NCI-H2029 treated with DMSO at 0.1 percent for 48 hours (cell line): Measurements from ENCODE around the gene BANP.
"Not testable (repeated sequence)": the region's sequence is repeated elsewhere in the genome, so short reads cannot be mapped to it uniquely, and the experiment has no call there.

Source experiments
- DNase-seq: peaks from one replicate; lab custom pipeline; 2025; lab: John Stamatoyannopoulos, UW

BANP gene

DNA sequence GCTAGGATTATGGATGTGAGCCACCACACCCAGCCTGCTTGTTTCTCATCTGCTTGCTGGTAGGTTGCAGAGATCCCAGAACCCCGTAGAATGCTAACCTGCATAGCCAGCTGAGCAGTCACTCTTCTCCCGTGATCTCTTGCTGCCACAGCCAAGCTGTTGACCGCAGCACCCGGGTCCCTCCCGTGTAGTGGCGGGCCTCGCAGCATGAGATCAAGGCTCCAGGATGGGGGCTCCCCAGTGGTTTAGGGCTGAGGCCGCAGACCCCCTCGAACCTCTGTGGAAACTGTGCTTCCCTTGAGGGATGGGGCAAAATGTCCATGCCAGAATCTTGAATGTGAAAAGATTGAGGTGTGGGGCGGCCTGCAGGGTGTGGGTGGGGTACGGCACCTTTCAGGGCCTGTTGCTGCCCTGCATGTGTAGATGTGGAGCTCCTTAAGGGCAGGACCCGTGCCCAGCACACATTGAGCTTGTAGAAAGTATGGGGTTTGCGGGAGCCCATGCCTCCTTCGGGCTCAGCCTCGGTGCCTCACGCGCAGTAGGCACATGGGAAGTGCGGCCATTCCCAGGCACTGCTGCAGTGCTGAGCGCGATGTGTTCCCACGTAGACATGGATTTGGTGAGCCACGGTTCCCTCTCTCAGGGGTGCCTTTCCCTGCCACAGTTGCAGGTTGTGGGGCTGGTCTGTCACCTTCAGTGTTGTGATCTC, 99.9 kb downstream of the BANP start:
- no peak for DNase-seq

DNA sequence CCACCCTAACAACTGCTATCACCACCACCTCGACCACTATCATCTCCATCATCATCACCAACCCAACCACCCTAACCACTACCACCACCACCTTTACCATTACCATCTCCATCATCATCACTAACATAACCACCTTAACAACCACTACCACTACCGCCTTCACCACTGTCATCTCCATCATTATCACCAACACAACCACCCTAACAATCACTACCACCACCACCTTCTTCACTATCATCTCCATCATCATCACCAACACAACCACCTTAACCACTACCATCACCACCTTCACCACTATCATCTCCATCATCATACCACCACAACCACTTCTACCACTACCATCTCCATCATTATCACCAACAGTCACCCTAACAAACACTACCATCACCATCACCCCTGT, 101.4 kb downstream of the BANP start:
- DNase-seq = no peak

DNA sequence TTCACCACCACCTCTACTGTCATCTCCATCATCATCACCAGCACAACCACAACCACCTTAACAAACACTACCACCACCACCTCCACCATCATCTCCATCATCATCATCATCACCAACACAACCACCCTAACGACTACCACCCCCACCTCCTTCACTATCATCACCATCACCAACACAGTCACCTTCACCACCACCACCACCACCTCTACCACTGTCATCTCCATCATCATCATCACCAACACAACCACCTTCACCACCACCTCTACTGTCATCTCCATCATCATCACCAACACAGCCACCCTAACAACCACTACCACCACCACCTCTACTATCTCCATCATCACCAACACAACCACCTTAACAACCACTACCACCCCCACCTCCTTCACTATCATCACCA, 102.2 kb downstream of the BANP start:
- DNase-seq = not testable (repeated sequence)

DNA sequence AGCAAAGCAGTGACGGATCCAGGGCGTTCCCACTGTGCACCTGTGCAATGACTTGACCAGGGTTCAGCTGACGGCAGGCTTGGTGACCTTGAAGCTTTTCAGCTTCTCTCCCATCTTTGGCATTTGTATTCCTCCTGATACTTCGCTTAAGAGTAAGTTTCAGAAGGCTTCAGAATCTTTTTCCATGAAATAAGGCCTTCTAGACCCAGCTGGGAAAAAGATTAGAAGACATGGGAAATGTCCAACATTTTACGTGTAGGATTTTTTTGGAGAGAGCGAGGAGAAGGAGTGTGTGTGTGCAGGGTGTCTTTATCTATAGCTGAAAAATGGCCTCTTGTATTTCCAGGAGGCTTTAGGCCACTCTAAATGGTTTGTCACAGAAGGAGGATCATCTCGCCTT, 104.1 kb downstream of the BANP start:
- DNase-seq = no peak

DNA sequence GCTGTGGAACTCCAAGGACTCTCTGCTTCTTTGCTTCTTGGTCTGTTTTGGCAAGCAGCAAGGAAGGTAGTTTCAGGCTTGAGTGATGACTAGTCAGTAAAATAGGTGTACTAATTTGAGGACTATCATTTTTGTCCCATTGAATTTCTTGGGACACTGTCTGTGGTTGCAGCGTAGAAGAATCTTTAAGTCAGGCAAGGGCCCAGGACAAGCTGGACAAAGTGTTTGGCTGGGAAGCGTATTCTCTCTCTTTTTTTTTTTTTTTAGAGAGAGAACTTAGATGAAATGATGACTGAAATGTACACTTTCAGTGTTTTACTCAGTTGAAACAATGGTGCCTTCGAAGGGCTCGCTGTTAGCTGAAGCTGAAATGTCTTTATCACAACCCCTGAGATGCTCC, 105.0 kb downstream of the BANP start:
- no peak for DNase-seq

DNA sequence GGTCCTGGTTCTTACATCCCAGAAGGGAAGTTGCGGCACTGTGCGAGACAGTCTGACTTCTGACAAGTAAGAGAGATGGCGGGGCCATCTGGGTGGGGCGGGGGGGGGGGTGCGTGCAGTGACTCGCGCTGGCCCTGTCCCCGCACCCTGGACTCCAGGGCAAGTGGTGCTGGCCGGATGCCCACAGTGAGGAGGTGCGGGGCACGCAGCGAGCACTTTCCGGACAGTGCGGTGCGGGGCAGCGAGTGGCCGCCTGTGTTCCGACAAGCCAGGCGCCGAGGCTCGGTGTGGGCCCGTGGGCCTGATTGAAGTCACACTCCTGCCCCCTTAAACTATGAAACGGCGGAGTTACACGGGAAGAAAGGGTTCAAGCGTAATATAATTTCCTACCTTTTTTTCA, 106.4 kb downstream of the BANP start:
- no peak for DNase-seq

DNA sequence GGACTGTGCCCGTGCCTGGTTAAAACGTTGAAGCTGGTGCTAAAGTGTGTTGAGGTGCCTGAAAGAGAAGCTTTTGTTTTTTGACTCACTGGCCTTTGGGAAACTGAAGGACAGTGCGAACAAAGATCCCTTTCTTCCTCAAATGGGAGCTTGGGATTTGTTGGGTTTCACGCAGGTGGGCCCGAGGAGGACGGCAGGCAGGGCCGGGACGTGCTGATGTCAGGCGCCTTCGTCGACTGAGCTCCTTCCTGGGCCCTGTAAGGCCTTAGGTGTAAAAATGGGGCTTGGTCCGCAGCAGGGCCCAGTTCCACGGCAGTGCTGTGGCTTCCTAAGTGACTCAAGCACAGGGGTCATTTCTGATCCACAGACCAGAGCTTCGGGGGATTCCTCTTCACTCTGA, 106.9 kb downstream of the BANP start:
- DNase-seq = no peak

DNA sequence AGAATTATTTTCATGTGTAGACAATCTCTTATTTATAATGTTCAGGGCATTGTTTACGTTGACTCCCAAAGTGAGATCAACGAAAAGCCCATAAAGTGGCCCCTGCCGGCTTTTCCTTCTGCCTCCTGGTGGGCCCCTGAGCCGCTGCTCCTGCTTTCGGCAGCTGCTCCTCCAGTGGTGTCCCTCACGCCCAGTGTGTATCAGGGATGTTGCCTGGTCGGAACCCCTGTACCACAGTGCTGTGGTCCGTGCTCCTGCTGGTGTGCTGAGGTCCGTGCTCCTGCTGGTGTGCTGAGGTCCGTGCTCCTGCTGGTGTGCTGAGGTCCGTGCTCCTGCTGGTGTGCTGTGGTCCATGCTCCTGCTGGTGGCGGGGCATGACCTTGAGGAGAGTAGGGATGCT, 107.6 kb downstream of the BANP start:
- no peak for DNase-seq

DNA sequence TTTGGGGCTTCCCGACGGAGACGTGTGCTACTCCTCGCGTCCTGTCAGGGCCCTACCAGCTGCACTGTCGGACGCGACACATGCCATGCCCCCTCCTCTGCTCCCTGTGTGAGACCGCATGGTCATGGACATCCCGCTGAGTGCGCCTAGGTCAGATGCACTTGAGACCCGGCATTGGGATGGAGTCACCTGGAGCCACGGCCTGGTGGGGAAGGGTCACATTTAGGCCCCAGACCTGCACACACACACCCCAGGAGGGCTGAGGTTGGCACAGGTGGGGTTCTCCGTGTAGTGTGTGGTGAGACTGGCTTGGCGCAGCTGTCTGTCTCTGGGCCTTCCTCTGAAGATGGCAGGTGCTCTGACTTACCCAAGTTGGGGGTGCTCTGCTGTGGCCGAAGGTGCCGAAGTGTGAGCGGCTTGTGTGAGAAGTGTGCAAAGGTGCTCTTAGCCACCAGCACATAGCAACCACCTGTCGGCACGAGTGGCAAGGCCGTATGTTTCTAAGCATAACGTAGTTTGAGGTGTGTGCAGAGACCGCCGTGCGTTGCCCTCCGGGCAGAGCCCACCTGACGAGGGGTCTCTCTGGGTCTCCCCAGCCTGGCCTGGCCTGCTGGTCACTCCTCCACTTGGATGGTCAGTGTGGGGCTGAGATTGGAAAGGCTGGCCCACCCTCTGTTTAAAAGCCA, 108.6 kb downstream of the BANP start:
- no peak for DNase-seq

DNA sequence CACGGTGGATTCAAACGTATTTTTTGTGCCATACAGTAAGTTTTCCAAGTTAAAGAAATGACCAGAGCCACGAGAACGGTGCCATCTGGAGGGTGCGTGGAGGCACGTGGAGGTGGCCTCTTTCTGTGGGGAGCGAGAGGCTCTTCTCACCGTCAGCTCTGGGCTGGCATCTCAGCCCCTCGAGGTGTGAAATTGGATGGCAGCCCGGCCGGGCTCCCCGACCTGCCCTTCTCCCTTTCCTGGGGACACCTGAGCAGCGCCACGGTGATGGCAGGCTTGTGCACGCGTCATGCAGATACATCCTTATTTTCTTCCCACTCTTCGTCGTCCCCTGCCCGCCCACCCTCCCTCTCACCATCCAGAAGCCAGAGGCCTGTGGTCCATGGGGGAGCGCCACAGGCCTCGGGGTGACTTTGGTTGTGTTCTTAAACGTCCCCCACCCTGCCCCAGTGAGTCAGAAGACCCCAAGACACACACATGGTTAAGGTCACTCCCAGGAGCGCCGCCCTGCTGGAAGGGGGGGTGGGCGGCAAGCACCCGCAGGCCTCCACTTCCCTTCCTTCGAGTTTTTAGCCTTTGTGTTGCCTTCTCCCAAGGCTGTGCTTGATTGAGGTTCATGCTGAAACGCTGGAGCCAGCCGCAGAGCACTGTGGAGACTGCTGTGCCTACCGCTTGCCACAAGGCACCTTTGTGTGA, 109.4 kb downstream of the BANP start:
- no peak for DNase-seq

DNA sequence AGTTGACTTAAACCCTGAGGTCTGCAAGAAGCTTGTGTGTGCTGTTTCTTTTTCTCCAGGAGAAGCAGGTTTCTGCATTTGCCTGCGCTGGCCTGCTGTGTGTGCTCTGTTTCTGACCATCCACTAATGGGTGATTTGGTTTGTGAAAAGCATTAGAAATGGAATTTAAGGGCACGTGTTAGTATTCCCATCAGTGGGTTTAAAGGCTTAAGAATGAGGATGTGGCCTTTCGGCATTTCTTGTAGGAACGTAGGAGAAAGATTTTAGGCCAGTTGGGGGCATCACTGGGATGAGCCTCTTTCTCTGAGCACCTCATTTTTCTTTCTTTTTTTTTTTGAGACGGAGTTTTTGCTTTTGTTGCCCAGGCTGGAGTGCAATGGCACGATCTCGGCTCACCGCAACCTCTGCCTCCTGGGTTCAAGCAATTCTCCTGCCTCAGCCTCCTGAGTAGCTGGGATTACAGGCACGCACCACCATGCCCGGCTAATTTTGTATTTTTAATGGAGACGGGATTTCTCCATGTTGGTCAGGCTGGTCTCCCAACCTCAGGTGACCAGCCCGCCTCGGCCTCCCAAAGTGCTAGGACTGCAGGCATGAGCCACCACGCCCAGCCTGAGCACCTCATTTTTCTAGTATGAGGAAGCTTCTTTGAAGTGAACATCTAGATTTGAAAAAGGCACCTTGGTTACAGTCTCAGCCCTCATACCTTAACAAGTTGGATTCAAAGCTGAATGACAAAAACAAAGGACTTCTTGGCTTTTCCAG, 110.3 kb downstream of the BANP start:
- DNase-seq = no peak

DNA sequence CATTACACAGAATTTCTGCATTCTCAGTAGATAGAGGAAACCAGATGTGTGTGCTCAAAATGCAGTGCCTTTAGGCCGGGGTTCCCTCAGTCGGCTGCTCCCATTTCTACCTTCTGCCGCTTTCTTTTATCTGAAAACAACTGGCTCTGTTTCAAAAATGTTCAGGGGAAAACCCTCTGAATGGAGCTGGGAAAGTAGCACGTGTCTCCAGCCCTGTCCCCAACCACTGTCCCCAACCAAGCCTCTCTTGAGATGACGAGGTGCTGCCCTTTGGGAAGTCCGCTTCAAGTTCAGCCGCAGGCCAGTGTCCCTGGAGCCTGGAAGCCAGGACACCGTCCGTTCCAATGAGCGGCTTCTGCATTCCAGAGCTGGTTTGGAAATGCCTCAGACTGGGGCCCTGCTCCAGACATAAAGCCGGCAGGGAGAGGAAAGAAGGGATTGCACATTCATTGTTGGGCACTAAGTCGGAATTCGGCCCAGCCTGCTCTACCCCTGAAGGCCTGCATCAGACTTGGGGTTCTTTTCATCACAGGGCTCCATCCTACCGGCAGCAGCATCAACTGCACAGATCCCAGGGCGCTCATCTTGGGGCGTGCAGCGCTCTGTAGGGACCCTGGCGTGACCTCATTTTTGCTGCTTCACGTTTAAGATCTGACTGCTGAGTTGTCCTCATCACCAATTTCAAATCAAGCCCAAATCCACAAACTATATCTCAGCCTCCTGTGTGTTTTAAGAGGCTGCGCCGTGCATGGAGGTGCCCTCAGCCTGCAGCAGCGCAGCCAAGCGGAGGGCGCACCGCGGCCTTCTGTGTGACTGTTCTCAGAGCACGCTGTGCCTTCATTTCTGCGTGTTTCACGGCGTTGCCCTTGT, 111.3 kb downstream of the BANP start:
- DNase-seq = no peak

DNA sequence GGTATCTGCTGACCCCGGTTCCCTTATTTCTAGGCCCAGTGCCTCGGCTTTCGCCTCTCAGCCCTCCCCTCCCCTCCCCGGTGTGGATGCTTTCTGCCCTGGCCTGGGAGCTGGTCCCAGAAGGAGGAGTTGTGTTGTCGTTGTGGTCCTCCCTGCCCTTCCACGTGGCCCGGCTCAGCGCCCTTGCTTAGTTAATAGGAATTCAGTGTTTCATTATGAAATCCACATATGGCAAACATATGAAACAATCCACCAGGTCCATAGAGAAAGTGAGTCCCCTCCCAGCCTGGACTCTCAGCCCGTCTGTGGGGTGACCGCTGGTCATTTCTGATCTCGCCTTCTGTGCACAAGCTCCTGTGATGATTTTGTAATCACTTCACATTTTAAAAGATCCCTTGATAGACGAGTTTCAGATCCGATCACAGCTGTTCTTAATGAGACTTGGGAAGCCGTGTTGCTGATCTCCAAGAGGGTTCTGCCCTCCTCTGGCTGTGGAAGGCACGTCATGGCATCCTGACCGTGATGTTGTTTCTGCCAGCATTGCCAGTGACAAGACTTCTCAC, 112.1 kb downstream of the BANP start:
- DNase-seq = no peak

DNA sequence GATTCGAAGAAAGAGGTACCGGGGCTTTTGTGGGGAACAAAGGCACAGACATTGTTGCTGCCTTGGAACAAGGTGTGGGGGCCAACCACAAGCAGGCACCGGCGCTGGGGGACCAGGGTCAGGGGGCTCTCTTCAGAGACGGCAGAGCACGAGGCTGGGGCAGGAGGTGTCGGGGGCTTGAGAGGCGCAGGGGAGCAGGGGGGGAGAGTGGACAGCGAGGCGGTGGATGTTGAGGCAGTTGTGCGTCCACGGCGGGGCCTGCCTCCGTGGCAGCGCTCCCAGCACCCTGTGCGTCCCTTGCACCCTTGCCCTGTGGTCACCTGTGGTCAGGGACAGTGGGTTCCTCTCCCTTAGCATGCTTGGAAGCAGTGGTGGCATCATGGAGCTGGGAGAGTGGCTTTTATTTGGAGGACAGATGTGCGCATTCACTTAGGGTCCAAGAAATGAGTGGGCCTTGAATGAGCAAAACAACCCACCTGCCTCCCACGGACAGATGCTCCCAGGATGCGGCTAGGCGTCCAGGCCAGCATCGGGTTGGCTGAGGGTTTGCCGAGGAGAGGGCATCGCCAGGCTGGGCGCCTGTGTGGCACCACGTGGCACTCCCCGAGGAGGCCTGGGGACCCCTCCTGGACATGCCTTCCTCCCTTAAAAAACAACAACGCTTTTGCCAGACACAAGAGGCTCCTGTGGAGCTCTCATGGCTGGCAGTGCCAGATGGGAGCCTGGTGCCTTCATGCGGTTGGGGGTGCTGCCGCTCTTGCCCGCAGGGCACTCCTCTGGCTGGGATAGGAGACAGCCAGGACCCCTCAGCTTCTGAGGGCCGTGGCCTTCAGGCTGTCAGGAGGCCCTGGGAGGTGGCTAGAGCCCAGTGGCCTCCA, 113.0 kb downstream of the BANP start:
- no peak for DNase-seq

DNA sequence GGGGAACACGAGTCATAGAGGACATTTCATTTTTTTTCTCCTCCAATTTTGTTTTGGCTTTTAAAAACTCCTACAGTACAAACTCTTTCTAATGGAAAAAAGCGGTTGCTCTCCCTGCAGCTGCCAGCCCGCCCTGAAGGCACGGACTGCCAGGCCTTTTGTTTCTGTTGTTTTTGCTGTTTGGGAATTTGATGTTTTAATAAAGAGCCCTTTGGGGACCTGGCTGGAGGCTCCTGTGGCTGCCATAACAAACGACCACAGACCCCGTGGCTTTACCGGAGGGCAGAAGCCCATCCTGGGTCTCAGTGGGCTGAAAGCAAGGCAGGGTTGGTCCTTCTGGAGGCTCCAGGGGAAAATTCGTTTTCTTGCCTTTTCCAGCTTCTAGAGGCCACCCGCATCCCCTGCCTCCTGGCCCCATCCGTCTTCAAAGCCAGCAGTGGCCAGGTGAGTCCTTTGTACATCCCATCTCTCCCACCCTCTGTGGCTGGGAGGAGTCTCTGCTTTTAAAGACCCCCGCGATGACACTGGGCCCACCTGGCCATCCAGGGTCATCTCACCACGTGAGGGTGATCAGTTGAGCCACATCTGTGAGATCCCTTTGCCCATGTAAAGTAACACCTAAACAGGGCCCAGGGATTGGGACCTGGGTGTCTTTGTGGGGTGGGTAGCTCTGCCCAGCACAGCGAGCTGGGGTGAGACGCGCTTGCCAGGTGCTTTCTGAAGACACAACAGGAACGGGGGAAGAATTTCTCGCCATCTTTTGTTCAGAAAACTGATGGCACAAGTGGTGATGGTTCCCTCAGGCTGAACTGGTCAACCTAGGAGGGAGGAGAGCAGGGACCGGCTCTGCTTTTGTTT, 113.9 kb downstream of the BANP start:
- DNase-seq = no peak

DNA sequence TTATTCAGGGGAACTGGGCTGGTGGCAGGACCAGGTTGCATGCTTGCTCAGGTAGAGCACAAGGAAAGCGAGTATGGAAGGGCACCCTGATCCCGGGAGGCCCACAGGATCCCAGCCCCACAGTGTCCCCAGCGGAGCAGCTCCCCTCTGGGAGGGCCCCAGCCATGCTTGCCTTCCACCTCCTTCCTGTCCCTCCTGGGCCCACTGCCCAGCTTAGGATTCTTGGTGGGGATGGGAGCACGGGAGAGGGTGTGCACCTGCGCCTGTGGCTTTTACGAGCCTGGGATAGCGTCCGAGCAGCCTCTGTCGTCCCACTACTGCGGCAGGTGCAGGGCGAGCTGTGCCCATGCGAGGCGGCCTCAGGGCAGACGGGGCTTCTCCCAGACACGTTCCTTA, 114.5 kb downstream of the BANP start:
- DNase-seq = no peak

DNA sequence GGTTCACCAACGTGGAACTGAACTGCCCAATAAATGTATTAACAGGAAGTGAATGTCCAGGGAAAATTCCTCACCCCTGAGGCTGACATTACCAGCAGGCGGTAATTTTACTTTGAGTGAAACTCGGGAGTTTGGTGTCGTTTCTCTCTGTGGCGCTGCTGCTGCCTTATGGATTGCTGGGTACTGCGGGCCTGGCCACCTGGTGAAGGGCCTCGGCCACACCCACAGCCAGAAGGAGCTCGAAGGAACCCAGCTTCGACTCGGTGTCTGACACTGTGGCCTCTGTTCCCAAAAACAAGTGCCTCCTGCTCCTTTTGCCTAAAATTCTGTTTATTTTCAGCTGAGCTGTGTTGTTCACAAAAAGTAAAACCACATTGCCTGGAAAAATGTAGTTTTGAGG, 115.0 kb downstream of the BANP start:
- DNase-seq = no peak

DNA sequence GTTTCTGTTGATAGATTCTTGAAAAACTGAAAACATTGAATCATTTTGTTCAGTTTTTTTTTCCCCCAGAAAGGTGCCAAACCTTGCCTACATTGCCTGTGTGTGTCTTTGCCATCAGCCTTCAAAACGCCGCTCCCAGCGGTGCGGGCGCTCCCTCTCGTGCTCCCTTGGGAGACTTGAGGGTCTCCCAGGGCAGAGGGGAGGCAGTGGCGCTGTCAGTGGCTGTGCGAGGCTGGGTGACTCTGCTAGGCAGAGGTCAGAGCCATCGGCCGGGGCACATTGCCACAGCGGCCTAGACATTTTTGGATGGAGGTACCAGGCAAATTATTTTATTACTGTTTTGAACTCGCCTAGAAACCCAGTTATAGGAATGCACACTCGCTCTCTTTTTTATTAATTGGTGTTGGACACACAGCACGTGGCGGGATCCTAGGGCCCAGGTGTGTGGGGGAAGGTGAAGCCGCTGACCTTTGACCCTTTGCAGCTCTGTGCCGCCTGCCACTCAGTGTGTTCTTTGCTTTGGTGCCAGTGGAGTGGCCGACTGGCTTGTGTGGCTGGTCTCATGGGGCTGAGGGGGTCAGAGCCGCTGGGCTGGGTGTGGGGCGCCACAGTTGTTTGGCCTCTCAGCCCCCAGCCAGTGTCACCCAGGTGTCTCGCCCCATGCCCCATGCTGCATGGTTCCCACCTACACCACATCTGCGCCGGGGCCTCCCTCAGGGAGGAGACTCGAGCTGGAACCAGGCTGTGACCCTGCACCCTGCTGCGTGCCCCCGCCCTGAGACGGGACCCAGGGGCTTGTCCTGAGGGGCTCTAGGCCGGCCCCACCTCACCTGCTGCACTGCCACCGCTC, 115.7 kb downstream of the BANP start:
- DNase-seq = no peak
